Mesenchymal stem cell (in vitro differentiated cells and primary cell): ENCODE data around the gene TLX2.
A peak's percentile ranks its signal among the peaks of the same experiment; 100 is the strongest.

Experiments used
- DNase-seq: peaks from one replicate; pipeline ENCODE4 v3.0.0-alpha.2; 2013
- H2AFZ ChIP-seq: one replicate; pipeline ENCODE4 v1.6.1; 2013; ENCODE audit warnings: low read depth, mild to moderate bottlenecking, control low read depth, inconsistent platforms, low read length, moderate library complexity
- H2AK5ac ChIP-seq: 2 replicates; pipeline ENCODE4 v1.6.1; 2013; ENCODE audit warnings: low read length, moderate library complexity, mild to moderate bottlenecking, inconsistent platforms; ENCODE audit not compliant: severe bottlenecking
- H2BK120ac ChIP-seq: one replicate; pipeline ENCODE4 v1.6.1; 2013; ENCODE audit warnings: low read depth, mild to moderate bottlenecking, inconsistent platforms, low read length, moderate library complexity
- H2BK12ac ChIP-seq, 2 experiments: one replicate each; pipeline ENCODE4 v1.6.1; 2013; ENCODE audit warnings: inconsistent platforms in 2 of 2, low read length in 2 of 2, mild to moderate bottlenecking in 2 of 2, moderate library complexity in 2 of 2, control low read depth in 1 of 2
- H2BK15ac ChIP-seq: one replicate; pipeline ENCODE4 v1.6.1; 2013; ENCODE audit warnings: mild to moderate bottlenecking, low read depth, inconsistent platforms; ENCODE audit not compliant: poor library complexity, severe bottlenecking
- H2BK5ac ChIP-seq: 2 replicates; pipeline ENCODE4 v1.6.1; 2013; ENCODE audit warnings: low read depth, mild to moderate bottlenecking, low read length, control low read depth, inconsistent platforms; ENCODE audit not compliant: poor library complexity, severe bottlenecking
- H3K14ac ChIP-seq, 2 experiments: one replicate each; pipeline ENCODE4 v1.6.1; 2013; ENCODE audit warnings: inconsistent platforms in 2 of 2, low read length in 2 of 2, control low read depth in 1 of 2, mild to moderate bottlenecking in 1 of 2, moderate library complexity in 1 of 2
- H3K18ac ChIP-seq, 2 experiments: one replicate each; pipeline ENCODE4 v1.6.1; 2013; ENCODE audit warnings: inconsistent platforms in 2 of 2, low read length in 2 of 2, control low read depth in 1 of 2, low read depth in 1 of 2, mild to moderate bottlenecking in 1 of 2
- H3K23ac ChIP-seq, 2 experiments: one replicate each; pipeline ENCODE4 v1.6.1; 2013; ENCODE audit warnings: inconsistent platforms in 2 of 2, low read length in 2 of 2, mild to moderate bottlenecking in 2 of 2, moderate library complexity in 2 of 2, control low read depth in 1 of 2
- H3K27ac ChIP-seq: 2 replicates; pipeline ENCODE4 v1.5.1; 2013; ENCODE audit warnings: mild to moderate bottlenecking, moderate library complexity, low read length, control low read depth, inconsistent platforms; ENCODE audit not compliant: poor library complexity, severe bottlenecking
- H3K27me3 ChIP-seq, 2 experiments: 2 replicates each; pipeline versions ENCODE4 v1.6.1 to v1.7.0; 2013; ENCODE audit warnings: low read length in 2 of 2, mild to moderate bottlenecking in 2 of 2, moderate library complexity in 2 of 2, control low read depth in 1 of 2, inconsistent platforms in 1 of 2; ENCODE audit not compliant: control insufficient read depth in 1 of 2, insufficient read depth in 1 of 2
- H3K36me3 ChIP-seq, 2 experiments: 2 replicates each; pipeline versions ENCODE4 v1.6.1 to v1.7.0; 2013; ENCODE audit warnings: low read length in 2 of 2, control low read depth in 1 of 2, inconsistent platforms in 1 of 2, low read depth in 1 of 2, mild to moderate bottlenecking in 1 of 2; ENCODE audit not compliant: insufficient read depth in 2 of 2, control insufficient read depth in 1 of 2
- H3K4ac ChIP-seq, 2 experiments: one replicate each; pipeline ENCODE4 v1.6.1; 2013; ENCODE audit warnings: inconsistent platforms in 2 of 2, low read length in 2 of 2, mild to moderate bottlenecking in 2 of 2, moderate library complexity in 2 of 2, control low read depth in 1 of 2, low read depth in 1 of 2
- H3K4me1 ChIP-seq: 2 replicates; pipeline ENCODE4 v1.6.1; 2013; ENCODE audit warnings: low read depth, low read length, control low read depth; ENCODE audit not compliant: control insufficient read depth, insufficient read depth
- H3K4me2 ChIP-seq: 2 replicates; pipeline ENCODE4 v1.6.1; 2013; ENCODE audit warnings: low read length, mild to moderate bottlenecking, inconsistent platforms; ENCODE audit not compliant: poor library complexity, severe bottlenecking
- H3K4me3 ChIP-seq, 2 experiments: 2 replicates each; pipeline versions ENCODE4 v1.5.1 to v1.7.0; 2013; ENCODE audit warnings: low read length in 2 of 2, mild to moderate bottlenecking in 2 of 2, control low read depth in 1 of 2, low read depth in 1 of 2; ENCODE audit not compliant: insufficient read depth in 1 of 2
- H3K79me1 ChIP-seq: replicated peaks from 2 replicates; pipeline ENCODE4 v1.6.1; 2013; ENCODE audit warnings: mild to moderate bottlenecking, control low read depth, low read length, inconsistent platforms; ENCODE audit not compliant: poor library complexity, severe bottlenecking
- H3K9ac ChIP-seq: 2 replicates; pipeline ENCODE4 v1.7.0; 2013; ENCODE audit warnings: mild to moderate bottlenecking, low read length, moderate library complexity
- H3K9me3 ChIP-seq: 2 replicates; pipeline ENCODE4 v1.7.0; 2013; ENCODE audit warnings: mild to moderate bottlenecking, low read length; ENCODE audit not compliant: control insufficient read depth
- H4K8ac ChIP-seq: one replicate; pipeline ENCODE4 v1.6.1; 2013; ENCODE audit warnings: inconsistent platforms, mild to moderate bottlenecking, low read length, moderate library complexity
- H4K91ac ChIP-seq: one replicate; pipeline ENCODE4 v1.6.1; 2013; ENCODE audit warnings: mild to moderate bottlenecking, low read length, inconsistent platforms
- whole genome bisulfite sequencing: methylation state at CpG from one replicate; pipeline ENCODE4 v1.1.7; 2013; ENCODE audit warnings: mixed read lengths; 5-methylcytosine and 5-hydroxymethylcytosine counted together

The TLX2 gene

DNA sequence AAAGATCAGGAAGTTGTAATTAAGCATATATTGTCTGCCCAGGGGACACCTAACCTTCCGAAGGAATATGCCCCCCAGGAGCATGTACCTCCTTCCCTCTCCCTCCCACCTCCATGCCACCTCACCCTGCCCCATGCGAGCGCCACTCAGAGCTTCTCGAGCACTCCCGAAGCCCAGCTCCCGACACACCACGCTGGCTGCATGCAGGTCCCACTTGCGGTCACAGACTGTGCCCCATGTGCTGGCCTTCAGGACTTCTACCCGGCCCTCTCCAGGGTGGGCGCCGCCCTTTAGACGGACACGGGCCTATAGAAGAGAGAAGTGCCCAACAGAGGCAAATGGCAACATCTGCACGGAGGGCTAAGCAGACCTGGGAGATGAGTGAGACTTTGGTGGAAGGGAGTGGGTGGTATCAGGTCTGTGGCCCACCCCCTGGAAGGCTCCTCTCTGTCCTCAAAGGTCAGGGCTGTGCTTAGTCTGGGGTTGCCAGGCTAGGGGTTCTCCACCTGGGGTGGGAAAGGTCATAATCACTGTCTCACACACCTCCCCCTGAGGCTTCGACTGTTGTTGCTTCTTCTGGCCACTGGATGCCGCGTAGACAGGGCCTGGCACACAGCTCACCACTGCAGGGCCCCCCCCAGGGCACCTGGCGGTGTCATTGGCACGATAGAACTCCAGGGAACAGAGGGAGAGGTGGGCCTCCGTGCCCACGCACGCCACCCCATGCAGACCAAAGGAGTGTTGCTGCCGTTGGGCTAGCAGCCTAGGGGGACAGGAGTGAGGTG lies 22.1 kb downstream of the TLX2 start:
- Histone ChIP-seq H3K4me3 (no peak overlapping the region), H2BK5ac (no peak overlapping the region), H3K18ac (no peak overlapping the region), H3K36me3 (peaks cover 19 to 29% of the 10 kb centered on the region in 2 experiments), H2BK120ac (no peak overlapping the region), H3K9ac (peak overlapping the region; percentile 25), H3K23ac (no peak overlapping the region), H3K4me1 (no peaks in the 10 kb centered on the region), H2AFZ (no peak overlapping the region), H3K79me1 (peaks cover 5% of the 10 kb centered on the region), H3K27me3 (peaks cover 0 to 5% of the 10 kb centered on the region in 2 experiments), H3K4ac (no peak overlapping the region), H2BK15ac (no peak overlapping the region), H2BK12ac (no peak overlapping the region), H3K9me3 (no peaks in the 10 kb centered on the region), H3K4me2 (no peak overlapping the region), H3K14ac (no peak overlapping the region), H2AK5ac (no peak overlapping the region), H4K91ac (no peak overlapping the region), H3K27ac (no peak overlapping the region), H4K8ac (no peak overlapping the region)
- DNase-seq = no peak
- 95% methylated on average over 21 of the region's 23 CpGs for WGBS

DNA sequence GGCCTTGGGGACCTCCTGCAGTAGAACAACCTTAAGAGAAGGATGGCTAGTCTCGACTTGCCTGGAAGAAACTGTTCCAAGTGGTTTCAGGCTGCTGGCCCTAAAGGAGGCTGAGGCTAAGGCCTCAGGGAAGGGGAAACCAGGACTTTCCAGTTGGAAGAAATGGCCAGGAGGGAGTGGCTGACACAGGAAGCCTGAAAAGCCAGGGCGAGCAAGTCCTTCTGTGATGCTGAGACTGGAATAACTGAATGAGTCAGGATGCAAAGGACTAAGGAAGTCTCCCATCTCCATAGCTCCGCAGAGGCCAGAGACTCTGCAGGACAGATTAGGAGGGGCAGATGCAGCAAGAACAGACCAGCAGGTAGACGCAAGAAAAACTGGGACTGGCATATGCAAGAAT lies 22.9 kb downstream of the TLX2 start:
- no peak for DNase-seq
- Histone ChIP-seq H2AK5ac (no peak overlapping the region), H4K8ac (no peak overlapping the region), H3K4ac (no peak overlapping the region), H3K36me3 (peaks cover 19 to 21% of the 10 kb centered on the region in 2 experiments), H3K79me1 (peaks cover 3% of the 10 kb centered on the region), H4K91ac (no peak overlapping the region), H3K9me3 (no peaks in the 10 kb centered on the region), H2BK5ac (no peak overlapping the region), H3K27me3 (peaks cover 0 to 5% of the 10 kb centered on the region in 2 experiments), H3K14ac (no peak overlapping the region), H3K4me2 (no peak overlapping the region), H2AFZ (no peak overlapping the region), H2BK15ac (no peak overlapping the region), H3K23ac (no peak overlapping the region), H3K27ac (no peak overlapping the region), H3K4me1 (no peaks in the 10 kb centered on the region), H2BK120ac (no peak overlapping the region), H3K18ac (no peak overlapping the region), H3K4me3 (no peak overlapping the region), H3K9ac (peak overlapping the region; percentile 25), H2BK12ac (no peak overlapping the region)
- WGBS = 67% methylated on average over 4 of the region's 4 CpGs

DNA sequence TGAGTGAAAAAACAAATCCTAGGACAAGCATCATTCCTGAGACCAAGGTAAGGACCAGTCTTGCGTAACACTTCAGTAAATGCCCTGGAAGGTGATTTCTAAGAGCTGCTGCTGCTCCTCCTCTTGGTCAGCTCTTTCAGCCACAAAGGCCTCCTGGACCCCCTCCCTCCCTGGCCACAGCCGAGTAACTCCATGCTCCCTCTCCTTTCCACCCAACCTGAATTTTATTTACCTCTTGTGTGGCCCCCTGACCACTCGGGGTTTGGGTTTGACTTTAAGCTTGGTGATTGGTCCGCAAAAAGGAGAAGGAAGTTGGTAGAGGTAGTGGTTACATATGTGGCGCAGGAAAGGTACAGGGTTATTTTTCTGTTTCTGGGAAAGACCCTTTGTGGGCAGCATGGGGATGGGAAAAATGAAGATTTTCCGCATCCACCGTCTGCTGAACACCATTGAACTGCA lies 24.7 kb downstream of the TLX2 start:
- Histone ChIP-seq H3K27ac (no peak overlapping the region), H2AFZ (no peak overlapping the region), H3K9me3 (no peaks in the 10 kb centered on the region), H4K91ac (no peak overlapping the region), H3K4me3 (no peak overlapping the region), H3K4me2 (no peak overlapping the region), H2AK5ac (no peak overlapping the region), H2BK15ac (no peak overlapping the region), H2BK120ac (no peak overlapping the region), H3K4me1 (no peaks in the 10 kb centered on the region), H3K23ac (no peak overlapping the region), H3K14ac (no peak overlapping the region), H4K8ac (no peak overlapping the region), H3K79me1 (no peaks in the 10 kb centered on the region), H2BK5ac (no peak overlapping the region), H3K36me3 (peaks cover 4 to 7% of the 10 kb centered on the region in 2 experiments), H3K4ac (no peak overlapping the region), H3K27me3 (peaks cover 0 to 5% of the 10 kb centered on the region in 2 experiments), H2BK12ac (no peak overlapping the region), H3K18ac (no peak overlapping the region), H3K9ac (no peak overlapping the region)
- WGBS = 96% methylated on average over 7 of the region's 7 CpGs
- no peak for DNase-seq

DNA sequence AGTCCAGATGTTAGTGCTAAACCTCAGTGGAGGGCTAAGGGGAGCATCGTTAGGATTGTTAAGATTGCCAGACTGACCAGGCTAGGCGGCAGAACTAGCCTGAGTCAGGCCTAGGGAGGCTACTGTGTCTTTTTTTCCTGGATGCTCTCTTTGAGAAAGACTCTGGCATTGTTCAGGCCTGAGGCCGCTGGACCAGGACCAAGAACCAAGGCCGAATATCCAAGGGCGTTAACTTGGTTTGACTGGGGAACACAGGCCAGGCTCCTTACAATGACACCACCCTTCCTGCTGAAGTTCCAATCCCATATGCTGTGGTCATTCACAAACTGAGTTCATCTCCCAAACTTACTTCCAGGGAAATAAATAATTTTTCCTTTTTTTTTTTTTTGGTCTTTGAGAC lies 26.0 kb downstream of the TLX2 start:
- no peak overlapping the region for H2AFZ ChIP-seq
- no peak overlapping the region for H2BK120ac ChIP-seq
- peak overlapping the region; percentile 52 for H3K9ac ChIP-seq
- no peaks in the 10 kb centered on the region for H3K4me1 ChIP-seq
- H2BK5ac ChIP-seq = no peak overlapping the region
- H3K4ac ChIP-seq = no peak overlapping the region
- no peak overlapping the region for H3K14ac ChIP-seq
- no peak overlapping the region for H2BK15ac ChIP-seq
- DNase-seq = no peak
- H3K4me3 ChIP-seq = peak overlapping the region in 1 of 2 experiments; percentile 3
- no peak overlapping the region for H2BK12ac ChIP-seq
- no peak overlapping the region for H2AK5ac ChIP-seq
- 95% methylated on average over 5 of the region's 5 CpGs for WGBS
- no peaks in the 10 kb centered on the region for H3K9me3 ChIP-seq
- peaks cover 0 to 5% of the 10 kb centered on the region in 2 experiments for H3K27me3 ChIP-seq
- no peak overlapping the region for H3K27ac ChIP-seq
- no peak overlapping the region for H3K18ac ChIP-seq
- no peaks in the 10 kb centered on the region for H3K79me1 ChIP-seq
- no peak overlapping the region for H4K91ac ChIP-seq
- no peak overlapping the region for H3K4me2 ChIP-seq
- H3K23ac ChIP-seq = no peak overlapping the region
- H4K8ac ChIP-seq = no peak overlapping the region
- no peaks in the 10 kb centered on the region for H3K36me3 ChIP-seq
